ENCODE data around the gene ROBO2. TPM values are rescaled to one million over a fixed set of nuclear protein-coding genes. Genes with fewer than 3 reads are reported as not detected.

The ROBO2 gene
- total and polyA plus RNA-seq, 7 donors: 0.23 to 2.9 (median 0.38) TPM; not detected in 1

- no peaks in the 10 kb centered on the region for H3K4me1 ChIP-seq
- intact Hi-C loops (cut with DNase I): no loop called here
- H3K36me3 ChIP-seq: no peaks in the 10 kb centered on the region
- no peak for TF ChIP-seq POLR2AphosphoS5 (IDR thresholded peaks at IDR 0.05)
- TF ChIP-seq POLR2A (IDR thresholded peaks at IDR 0.05): no peak
- TF ChIP-seq EP300 (IDR thresholded peaks at IDR 0.05): no peak
- no peak for TF ChIP-seq CTCF (IDR thresholded peaks at IDR 0.05)
- WGBS, 2 donors: 75 to 81% methylated on average over 11 of the region's 11 CpGs
- H3K9me3 ChIP-seq: no peaks in the 10 kb centered on the region
- no peak overlapping the region for H3K4me3 ChIP-seq
- DNase-seq: no peak
- no peak overlapping the region for H3K27ac ChIP-seq
- H3K27me3 ChIP-seq: no peaks in the 10 kb centered on the region
Observed at GRCh38 chr3:77539014-77539413, 499.1 kb downstream of the ROBO2 start.

GRCh38 chr3:77539677-77540076 is 499.8 kb downstream of the ROBO2 start:
- Histone ChIP-seq H3K4me1 (no peaks in the 10 kb centered on the region), H3K9me3 (no peaks in the 10 kb centered on the region), H3K36me3 (no peaks in the 10 kb centered on the region), H3K4me3 (no peak overlapping the region), H3K27me3 (no peaks in the 10 kb centered on the region), H3K27ac (no peak overlapping the region)
- DNase-seq: no peak
- intact Hi-C loops (cut with DNase I): no loop called here
- no peak for TF ChIP-seq EP300 (IDR thresholded peaks at IDR 0.05)
- TF ChIP-seq POLR2AphosphoS5 (IDR thresholded peaks at IDR 0.05): no peak
- no peak for TF ChIP-seq POLR2A (IDR thresholded peaks at IDR 0.05)
- TF ChIP-seq CTCF (IDR thresholded peaks at IDR 0.05): no peak
- WGBS, 2 donors: 66 to 73% methylated on average over 2 of the region's 2 CpGs

- intact Hi-C loops (cut with DNase I): no loop called here
- Histone ChIP-seq H3K9me3 (no peaks in the 10 kb centered on the region), H3K4me3 (no peak overlapping the region), H3K4me1 (no peaks in the 10 kb centered on the region), H3K27ac (no peak overlapping the region), H3K27me3 (no peaks in the 10 kb centered on the region), H3K36me3 (no peaks in the 10 kb centered on the region)
- 59 to 69% methylated on average over 4 of the region's 4 CpGs for WGBS, 2 donors
- no peak for DNase-seq
- TF ChIP-seq EP300 (IDR thresholded peaks at IDR 0.05) (no peak), POLR2A (IDR thresholded peaks at IDR 0.05) (no peak), POLR2AphosphoS5 (IDR thresholded peaks at IDR 0.05) (no peak), CTCF (IDR thresholded peaks at IDR 0.05) (no peak)
Observed at GRCh38 chr3:77541203-77541922, 501.5 kb downstream of the ROBO2 start.

GRCh38 chr3:77546246-77546645 is 506.3 kb downstream of the ROBO2 start:
- TF ChIP-seq POLR2A (IDR thresholded peaks at IDR 0.05) (no peak), EP300 (IDR thresholded peaks at IDR 0.05) (no peak), CTCF (IDR thresholded peaks at IDR 0.05) (no peak), POLR2AphosphoS5 (IDR thresholded peaks at IDR 0.05) (no peak)
- Histone ChIP-seq H3K36me3 (no peaks in the 10 kb centered on the region), H3K27me3 (no peaks in the 10 kb centered on the region), H3K4me1 (no peaks in the 10 kb centered on the region), H3K27ac (no peak overlapping the region), H3K4me3 (no peak overlapping the region), H3K9me3 (no peaks in the 10 kb centered on the region)
- intact Hi-C loops (cut with DNase I): no loop called here
- WGBS, 2 donors: 52 to 69% methylated on average over 3 of the region's 3 CpGs
- no peak for DNase-seq

- 65 to 79% methylated on average over 5 of the region's 5 CpGs for WGBS, 2 donors
- DNase-seq: no peak
- Histone ChIP-seq H3K9me3 (no peaks in the 10 kb centered on the region), H3K4me1 (no peaks in the 10 kb centered on the region), H3K27me3 (no peaks in the 10 kb centered on the region), H3K36me3 (no peaks in the 10 kb centered on the region), H3K4me3 (no peak overlapping the region), H3K27ac (no peak overlapping the region)
- no peak for TF ChIP-seq POLR2A (IDR thresholded peaks at IDR 0.05)
- TF ChIP-seq CTCF (IDR thresholded peaks at IDR 0.05): no peak
- TF ChIP-seq EP300 (IDR thresholded peaks at IDR 0.05): no peak
- no peak for TF ChIP-seq POLR2AphosphoS5 (IDR thresholded peaks at IDR 0.05)
- intact Hi-C loops (cut with DNase I): no loop called here
Observed at GRCh38 chr3:77549034-77549433, 509.1 kb downstream of the ROBO2 start.
